HT-29 (cell line): ENCODE results near the gene IQCN. TPM values are rescaled to one million over a fixed set of nuclear protein-coding genes. Genes with fewer than 3 reads are reported as not detected.
"Not testable (repeated sequence)": the region's sequence is repeated elsewhere in the genome, so short reads cannot be mapped to it uniquely, and the experiment has no call there.

Experiments
- DNase-seq: peaks from one replicate; pipeline ENCODE4 v3.0.0-alpha.2; 2015; ENCODE audit warnings: low spot score
- small RNA-seq: library from RNA; depleted of rRNA; stranded (forward); fragments of <200 nt; gene quantifications from one replicate; pipeline ENCODE3, GENCODE V24; 2014
- total RNA-seq: library from RNA; depleted of rRNA; stranded (reverse); fragments of >200 nt; shearing (Covaris generic); gene quantifications from 2 replicates; pipeline ENCODE4 v1.2.3, GENCODE V29; 2014; rRNA removed

Gene IQCN
- total RNA-seq, 1 experiment from 2014 or later, result 0.71 TPM

GRCh38 chr19:18214779-18215433 is 59.3 kb downstream of the IQCN start:
- DNase-seq, result no peak

- DNase-seq, result no peak
Observed at GRCh38 chr19:18211683-18212082, 62.6 kb downstream of the IQCN start.

- DNase-seq, result not testable (repeated sequence)
Observed at GRCh38 chr19:18209912-18210311, 64.3 kb downstream of the IQCN start.

- no peak for DNase-seq
Observed at GRCh38 chr19:18208098-18208951, 65.9 kb downstream of the IQCN start.

Small RNA genes within 50 kb of the gene (small RNA-seq; reads per million reads assigned to genes)
- gene MIR3188, result not detected
- gene RPL39P38, result not detected

Other genes starting within 250 kb of the IQCN start
- not detected in 2 replicates for gene IL12RB1, start 187.5 kb downstream of the IQCN start, total RNA-seq
- 8.6 and 13.8 TPM in 2 replicates for gene MAST3, start 176.7 kb downstream of the IQCN start, total RNA-seq
- 26.4 and 37.7 TPM in 2 replicates for gene PIK3R2, start 121.3 kb downstream of the IQCN start, total RNA-seq
- gene IFI30, start 100.6 kb downstream of the IQCN start, total RNA-seq, result 58.9 and 74.6 TPM in 2 replicates
- gene MPV17L2, start 81.2 kb downstream of the IQCN start, total RNA-seq, result 42.3 and 54.3 TPM in 2 replicates
- 1.2 and 2.7 TPM in 2 replicates for gene RAB3A, start 70.4 kb downstream of the IQCN start, total RNA-seq
- gene PDE4C, start 48.0 kb downstream of the IQCN start, total RNA-seq, result 3.4 TPM in 1 of 2 replicates, not detected in the other
- gene JUND, start 7.2 kb upstream of the IQCN start, total RNA-seq, result 379 and 438 TPM in 2 replicates
- gene LSM4, start 48.6 kb upstream of the IQCN start, total RNA-seq, result 733 and 750 TPM in 2 replicates
- gene PGPEP1, start 66.1 kb upstream of the IQCN start, total RNA-seq, result 13.6 and 18.9 TPM in 2 replicates
- 529 and 584 TPM in 2 replicates for gene GDF15, start 111.7 kb upstream of the IQCN start, total RNA-seq
- gene LRRC25, start 123.2 kb upstream of the IQCN start, total RNA-seq, result not detected in 2 replicates
- gene SSBP4, start 144.9 kb upstream of the IQCN start, total RNA-seq, result 78.0 and 87.1 TPM in 2 replicates
- gene ISYNA1, start 163.7 kb upstream of the IQCN start, total RNA-seq, result 5.3 and 14.9 TPM in 2 replicates
- gene ELL, start 247.6 kb upstream of the IQCN start, total RNA-seq, result 16.0 and 20.7 TPM in 2 replicates